ENCODE data around the gene SDF4.

Gene SDF4

GRCh38 chr1:1205769-1206375 is 25.9 kb downstream of the SDF4 start:
- H3K9me3 ChIP-seq (ENCODE audit: control insufficient read depth in 1 of 2, low read length in 2 of 2): no peaks in the 10 kb centered on the region
- no peaks in the 10 kb centered on the region for H3K36me3 ChIP-seq (ENCODE audit: control insufficient read depth in 1 of 2, insufficient read depth in 2 of 2, low read length in 2 of 2)
- peaks cover 10% of the 10 kb centered on the region for H3K27me3 ChIP-seq (ENCODE audit: low read depth, low read length)
- H3K4me1 ChIP-seq (ENCODE audit: control insufficient read depth in 1 of 2, insufficient read depth in 2 of 2, low read length in 2 of 2): peaks cover 0 to 19% of the 10 kb centered on the region in 2 donors
- H3K4me3 ChIP-seq (ENCODE audit: low read depth in 1 of 2, low read length in 2 of 2): peak overlapping the region in 1 of 2 donors; percentile 28
- H3K27ac ChIP-seq (ENCODE audit: low read length): no peak overlapping the region

- H3K4me1 ChIP-seq (ENCODE audit: control insufficient read depth in 1 of 2, insufficient read depth in 2 of 2, low read length in 2 of 2): peaks cover 0 to 19% of the 10 kb centered on the region in 2 donors
- peaks cover 10% of the 10 kb centered on the region for H3K27me3 ChIP-seq (ENCODE audit: low read depth, low read length)
- H3K9me3 ChIP-seq (ENCODE audit: control insufficient read depth in 1 of 2, low read length in 2 of 2): no peaks in the 10 kb centered on the region
- no peak overlapping the region for H3K4me3 ChIP-seq (ENCODE audit: low read depth in 1 of 2, low read length in 2 of 2)
- H3K36me3 ChIP-seq (ENCODE audit: control insufficient read depth in 1 of 2, insufficient read depth in 2 of 2, low read length in 2 of 2): no peaks in the 10 kb centered on the region
- H3K27ac ChIP-seq (ENCODE audit: low read length): no peak overlapping the region
Measured at GRCh38 chr1:1204998-1205768, 26.6 kb downstream of the SDF4 start.

DNA sequence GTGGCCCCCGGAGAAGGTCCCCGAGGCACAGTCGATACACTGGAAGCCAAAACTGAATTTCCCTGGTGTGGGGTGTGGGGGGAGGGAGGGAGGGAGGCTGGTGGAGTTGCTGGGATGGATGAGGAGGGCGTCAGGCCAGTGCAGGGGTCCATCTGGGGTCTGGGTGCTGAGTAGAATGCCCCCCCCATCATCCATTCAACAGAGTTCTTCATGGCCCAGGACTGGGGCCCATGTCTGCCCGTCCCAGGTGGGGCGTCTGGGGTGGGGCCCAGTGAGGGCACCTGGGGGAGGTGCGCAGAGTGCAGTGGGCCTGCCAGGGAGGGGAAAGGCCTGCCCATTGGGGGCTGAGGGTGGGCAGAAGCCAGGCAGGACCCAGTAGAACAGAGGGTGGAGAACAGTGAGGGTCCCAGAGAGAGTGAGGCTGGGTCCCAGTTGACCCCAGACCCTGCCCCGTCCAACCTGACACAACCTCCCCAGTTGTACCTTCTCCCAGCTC is 27.3 kb downstream of the SDF4 start:
- H3K36me3 ChIP-seq (ENCODE audit: control insufficient read depth in 1 of 2, insufficient read depth in 2 of 2, low read length in 2 of 2): no peaks in the 10 kb centered on the region
- H3K27ac ChIP-seq (ENCODE audit: low read length): no peak overlapping the region
- no peak overlapping the region for H3K4me3 ChIP-seq (ENCODE audit: low read depth in 1 of 2, low read length in 2 of 2)
- peaks cover 10% of the 10 kb centered on the region for H3K27me3 ChIP-seq (ENCODE audit: low read depth, low read length)
- peaks cover 0 to 19% of the 10 kb centered on the region in 2 donors for H3K4me1 ChIP-seq (ENCODE audit: control insufficient read depth in 1 of 2, insufficient read depth in 2 of 2, low read length in 2 of 2)
- H3K9me3 ChIP-seq (ENCODE audit: control insufficient read depth in 1 of 2, low read length in 2 of 2): no peaks in the 10 kb centered on the region

DNA sequence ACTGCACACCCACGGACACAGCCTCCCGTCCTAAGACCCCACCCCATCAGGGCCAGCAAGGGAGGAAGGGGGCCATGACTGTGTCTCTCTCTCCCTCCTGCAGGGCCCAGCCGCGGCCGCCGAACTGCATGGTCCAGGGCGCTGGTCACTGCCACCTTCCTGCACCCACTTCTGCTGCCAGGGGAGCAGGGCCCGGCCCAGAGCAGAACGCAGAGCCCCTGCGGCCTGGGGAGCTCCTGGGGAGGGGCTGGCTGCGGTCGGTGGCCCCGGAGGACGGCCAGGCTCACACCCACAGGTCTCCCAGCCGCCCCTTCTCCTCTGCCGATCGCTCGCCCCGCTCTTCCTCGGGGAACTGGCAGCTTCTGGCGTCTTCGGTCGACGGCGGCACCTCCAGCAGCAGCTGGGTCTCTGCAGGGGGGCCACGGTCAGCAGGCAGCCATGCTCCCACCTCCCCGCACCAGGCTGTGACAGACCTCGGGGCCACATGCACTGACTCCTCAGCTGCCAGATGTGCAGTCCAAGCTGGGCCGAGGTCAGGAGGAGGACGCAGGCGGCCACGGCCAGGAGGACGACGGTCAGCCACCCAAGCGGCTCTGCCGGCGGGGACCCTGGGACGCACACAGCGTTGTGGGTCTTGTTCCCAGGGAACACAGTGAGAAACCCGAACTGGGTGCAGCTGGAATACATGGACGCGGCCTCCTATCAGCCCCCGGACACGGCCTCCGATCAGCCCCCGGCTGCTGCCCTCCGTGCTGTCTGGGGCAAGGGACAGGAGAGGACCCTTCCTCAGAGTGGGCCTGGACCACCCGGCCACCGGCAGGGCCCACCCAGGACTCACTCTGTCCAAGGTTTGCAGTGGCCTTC is 28.0 kb downstream of the SDF4 start:
- peaks cover 10% of the 10 kb centered on the region for H3K27me3 ChIP-seq (ENCODE audit: low read depth, low read length)
- H3K4me1 ChIP-seq (ENCODE audit: control insufficient read depth in 1 of 2, insufficient read depth in 2 of 2, low read length in 2 of 2): peaks cover 0 to 19% of the 10 kb centered on the region in 2 donors
- no peaks in the 10 kb centered on the region for H3K9me3 ChIP-seq (ENCODE audit: control insufficient read depth in 1 of 2, low read length in 2 of 2)
- H3K4me3 ChIP-seq (ENCODE audit: low read depth in 1 of 2, low read length in 2 of 2): no peak overlapping the region
- no peaks in the 10 kb centered on the region for H3K36me3 ChIP-seq (ENCODE audit: control insufficient read depth in 1 of 2, insufficient read depth in 2 of 2, low read length in 2 of 2)
- no peak overlapping the region for H3K27ac ChIP-seq (ENCODE audit: low read length)

DNA sequence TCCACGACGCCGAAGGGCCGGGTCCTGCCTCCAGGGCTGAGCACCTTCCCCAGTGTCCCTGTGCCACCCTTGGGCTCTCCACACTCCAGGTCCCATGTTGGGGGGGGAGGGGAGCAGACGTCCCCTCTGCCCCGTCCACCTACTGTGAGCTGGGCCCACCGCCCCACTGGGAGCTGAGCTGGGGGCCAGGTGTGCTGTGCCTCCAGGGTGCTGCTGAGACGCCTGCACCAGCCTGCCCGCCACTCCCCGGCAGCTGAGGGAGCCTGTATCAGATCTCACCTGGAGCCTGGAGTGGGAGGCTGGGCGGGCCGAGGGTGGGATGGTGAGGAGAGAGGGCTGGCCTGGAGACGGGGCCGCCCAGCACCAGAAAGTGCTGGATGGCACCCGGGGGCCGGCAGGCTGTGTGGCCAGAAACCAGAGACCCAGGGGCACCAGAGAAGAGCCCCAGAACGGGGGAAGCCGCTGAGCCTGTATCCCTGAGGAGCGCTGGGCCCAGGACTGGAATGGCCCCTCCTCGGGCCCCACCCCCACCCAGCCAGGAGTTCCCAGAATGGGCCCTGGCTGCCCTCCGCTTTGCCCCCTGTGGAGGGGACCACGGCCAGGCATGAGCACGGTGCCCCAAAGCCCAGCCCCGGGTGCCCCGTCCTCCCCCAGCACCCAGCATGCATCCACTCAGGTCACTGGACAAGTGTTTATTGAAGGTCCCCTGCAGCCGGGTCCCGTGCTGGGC is 28.8 kb downstream of the SDF4 start:
- Histone ChIP-seq H3K9me3 (ENCODE audit: control insufficient read depth in 1 of 2, low read length in 2 of 2) (no peaks in the 10 kb centered on the region), H3K4me1 (ENCODE audit: control insufficient read depth in 1 of 2, insufficient read depth in 2 of 2, low read length in 2 of 2) (peaks cover 0 to 13% of the 10 kb centered on the region in 2 donors), H3K36me3 (ENCODE audit: control insufficient read depth in 1 of 2, insufficient read depth in 2 of 2, low read length in 2 of 2) (no peaks in the 10 kb centered on the region), H3K27ac (ENCODE audit: low read length) (no peak overlapping the region), H3K27me3 (ENCODE audit: low read depth, low read length) (peaks cover 10% of the 10 kb centered on the region), H3K4me3 (ENCODE audit: low read depth in 1 of 2, low read length in 2 of 2) (no peak overlapping the region)

GRCh38 chr1:1200876-1201810 is 30.7 kb downstream of the SDF4 start:
- peaks cover 0 to 5% of the 10 kb centered on the region in 2 donors for H3K4me1 ChIP-seq (ENCODE audit: control insufficient read depth in 1 of 2, insufficient read depth in 2 of 2, low read length in 2 of 2)
- no peaks in the 10 kb centered on the region for H3K27me3 ChIP-seq (ENCODE audit: low read depth, low read length)
- H3K4me3 ChIP-seq (ENCODE audit: low read depth in 1 of 2, low read length in 2 of 2): peak overlapping the region in 1 of 2 donors; percentile 26
- no peaks in the 10 kb centered on the region for H3K36me3 ChIP-seq (ENCODE audit: control insufficient read depth in 1 of 2, insufficient read depth in 2 of 2, low read length in 2 of 2)
- H3K27ac ChIP-seq (ENCODE audit: low read length): no peak overlapping the region
- H3K9me3 ChIP-seq (ENCODE audit: control insufficient read depth in 1 of 2, low read length in 2 of 2): no peaks in the 10 kb centered on the region

DNA sequence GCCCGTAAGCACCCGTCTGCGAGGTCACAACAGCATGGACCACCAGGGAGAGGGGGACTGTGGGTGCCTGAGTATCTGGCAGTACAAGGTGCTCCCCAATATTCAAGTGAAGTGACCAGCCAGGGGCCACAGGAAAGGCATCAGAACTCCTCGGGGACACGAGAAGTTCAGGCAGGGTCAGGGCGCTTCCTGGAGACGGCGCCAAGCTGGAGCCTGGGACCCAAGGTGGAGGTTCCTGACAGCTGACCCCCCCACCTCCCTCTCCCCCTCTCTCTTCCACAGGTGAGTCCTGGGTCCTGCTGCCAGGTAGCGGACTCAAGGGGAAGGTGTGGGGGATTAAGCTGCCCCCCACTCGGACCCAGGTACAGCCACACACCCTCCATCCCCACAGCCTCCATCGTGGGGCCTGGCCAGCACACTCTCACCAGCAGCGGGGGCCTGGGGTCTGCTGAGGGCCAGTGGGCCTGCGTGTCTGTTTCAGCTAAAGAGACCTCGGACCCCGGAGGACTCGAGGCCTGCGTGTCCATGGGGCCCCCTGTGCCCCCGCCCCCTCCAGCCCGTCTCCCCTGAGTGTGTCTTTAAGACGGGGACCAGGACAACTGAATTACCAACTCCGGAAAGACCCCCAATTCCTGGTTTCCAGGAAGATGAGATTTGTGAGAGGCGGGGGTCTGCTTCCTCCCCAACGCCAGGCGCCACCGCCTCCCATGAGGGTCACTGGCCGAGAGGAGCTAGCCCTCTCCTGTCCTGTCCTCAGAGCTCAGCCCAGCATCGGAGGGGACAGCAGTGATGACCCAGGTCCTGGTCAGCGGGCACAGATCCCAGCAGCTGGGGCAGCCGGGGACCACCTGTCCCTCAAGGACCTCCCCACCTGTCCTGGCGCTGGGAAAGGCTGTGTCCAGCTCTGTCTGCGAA is 31.6 kb downstream of the SDF4 start:
- H3K36me3 ChIP-seq (ENCODE audit: control insufficient read depth in 1 of 2, insufficient read depth in 2 of 2, low read length in 2 of 2): no peaks in the 10 kb centered on the region
- no peaks in the 10 kb centered on the region for H3K27me3 ChIP-seq (ENCODE audit: low read depth, low read length)
- H3K9me3 ChIP-seq (ENCODE audit: control insufficient read depth in 1 of 2, low read length in 2 of 2): peaks cover 0 to 3% of the 10 kb centered on the region in 2 donors
- no peak overlapping the region for H3K4me3 ChIP-seq (ENCODE audit: low read depth in 1 of 2, low read length in 2 of 2)
- H3K27ac ChIP-seq (ENCODE audit: low read length): no peak overlapping the region
- no peaks in the 10 kb centered on the region for H3K4me1 ChIP-seq (ENCODE audit: control insufficient read depth in 1 of 2, insufficient read depth in 2 of 2, low read length in 2 of 2)

DNA sequence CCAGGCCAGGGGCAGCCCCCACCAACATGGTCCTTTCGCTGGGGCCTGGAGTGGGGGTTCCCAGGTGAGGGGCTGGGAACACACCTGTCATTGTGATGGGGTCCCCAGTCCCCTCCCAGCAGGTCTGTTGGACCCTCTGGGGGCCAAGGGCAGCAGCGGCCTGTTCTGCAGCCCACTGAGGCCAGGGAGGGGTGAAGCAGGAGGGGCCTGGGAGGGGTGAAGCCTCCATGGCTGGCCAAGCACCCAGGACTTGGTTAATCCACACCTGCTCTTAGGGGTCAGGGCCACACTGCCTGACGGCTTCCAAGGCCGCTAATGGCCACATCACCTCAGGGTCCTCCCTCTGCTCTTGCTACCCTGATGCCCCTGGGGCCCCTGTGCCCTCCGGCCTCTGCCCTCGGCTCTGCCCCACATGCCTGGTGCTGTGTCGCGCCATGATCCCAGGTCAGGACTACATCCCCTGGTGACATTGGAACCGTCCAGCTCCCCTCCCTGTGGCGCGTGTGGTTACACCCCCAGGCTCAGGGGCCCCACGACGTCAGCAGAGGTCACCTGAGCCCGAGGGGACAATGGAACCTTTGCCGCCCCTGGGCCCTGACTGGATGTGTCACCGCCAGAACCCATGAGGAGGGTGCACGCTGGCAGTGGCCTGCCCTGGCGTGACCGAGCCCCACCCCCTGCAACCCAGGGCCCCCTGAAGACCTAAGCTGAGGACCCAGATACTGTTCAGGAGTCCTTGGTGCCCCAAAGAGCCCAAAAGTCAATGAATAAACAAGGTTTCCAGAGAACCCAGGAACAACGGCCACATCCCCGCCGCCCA is 32.5 kb downstream of the SDF4 start:
- H3K9me3 ChIP-seq (ENCODE audit: control insufficient read depth in 1 of 2, low read length in 2 of 2): peaks cover 3% of the 10 kb centered on the region in 2 donors
- H3K36me3 ChIP-seq (ENCODE audit: control insufficient read depth in 1 of 2, insufficient read depth in 2 of 2, low read length in 2 of 2): no peaks in the 10 kb centered on the region
- H3K27ac ChIP-seq (ENCODE audit: low read length): no peak overlapping the region
- H3K27me3 ChIP-seq (ENCODE audit: low read depth, low read length): no peaks in the 10 kb centered on the region
- no peak overlapping the region for H3K4me3 ChIP-seq (ENCODE audit: low read depth in 1 of 2, low read length in 2 of 2)
- H3K4me1 ChIP-seq (ENCODE audit: control insufficient read depth in 1 of 2, insufficient read depth in 2 of 2, low read length in 2 of 2): no peaks in the 10 kb centered on the region
